B cell (primary cell): ENCODE data around the gene CCDC170.

Experiments used
- EZH2 ChIP-seq: IDR thresholded peaks from 2 replicates; pipeline ENCODE4 v1.6.1; 2012; ENCODE audit warnings: borderline replicate concordance, low read depth, mild to moderate bottlenecking, moderate library complexity, low read length; ENCODE audit not compliant: insufficient read depth, poor library complexity, severe bottlenecking
- TF ChIP-seq, protein P1 (sequence below): fragments of 200-600 bp; IDR thresholded peaks from one replicate; pipeline ENCODE4 v1.8.0; 2022; ENCODE audit warnings: antibody characterized with exemption, mild to moderate bottlenecking

GRCh38 chr6:151616600-151616999 is 122.8 kb downstream of the CCDC170 start:
- TF ChIP-seq, protein P1, sequence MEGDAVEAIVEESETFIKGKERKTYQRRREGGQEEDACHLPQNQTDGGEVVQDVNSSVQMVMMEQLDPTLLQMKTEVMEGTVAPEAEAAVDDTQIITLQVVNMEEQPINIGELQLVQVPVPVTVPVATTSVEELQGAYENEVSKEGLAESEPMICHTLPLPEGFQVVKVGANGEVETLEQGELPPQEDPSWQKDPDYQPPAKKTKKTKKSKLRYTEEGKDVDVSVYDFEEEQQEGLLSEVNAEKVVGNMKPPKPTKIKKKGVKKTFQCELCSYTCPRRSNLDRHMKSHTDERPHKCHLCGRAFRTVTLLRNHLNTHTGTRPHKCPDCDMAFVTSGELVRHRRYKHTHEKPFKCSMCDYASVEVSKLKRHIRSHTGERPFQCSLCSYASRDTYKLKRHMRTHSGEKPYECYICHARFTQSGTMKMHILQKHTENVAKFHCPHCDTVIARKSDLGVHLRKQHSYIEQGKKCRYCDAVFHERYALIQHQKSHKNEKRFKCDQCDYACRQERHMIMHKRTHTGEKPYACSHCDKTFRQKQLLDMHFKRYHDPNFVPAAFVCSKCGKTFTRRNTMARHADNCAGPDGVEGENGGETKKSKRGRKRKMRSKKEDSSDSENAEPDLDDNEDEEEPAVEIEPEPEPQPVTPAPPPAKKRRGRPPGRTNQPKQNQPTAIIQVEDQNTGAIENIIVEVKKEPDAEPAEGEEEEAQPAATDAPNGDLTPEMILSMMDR, result no peak
- no peak for TF ChIP-seq EZH2
